Hepatocyte (in vitro differentiated cells): ENCODE measurements around the gene ST6GALNAC5. TPM values are rescaled to one million over a fixed set of nuclear protein-coding genes. Genes with fewer than 3 reads are reported as not detected.

Source experiments
- DNase-seq: peaks from one replicate; pipeline ENCODE4 v3.0.0-alpha.2; 2016; ENCODE audit warnings: low spot score
- H2AFZ ChIP-seq: fragments of 200-600 bp; sonication (generic); 2 replicates; pipeline ENCODE4 v1.6.0; 2016; ENCODE audit warnings: antibody characterized with exemption, mild to moderate bottlenecking
- H3K27ac ChIP-seq: fragments of 200-600 bp; sonication (generic); 2 replicates; pipeline ENCODE4 v1.5.1; 2016; ENCODE audit warnings: mild to moderate bottlenecking
- H3K27me3 ChIP-seq: fragments of 200-600 bp; sonication (generic); 2 replicates; pipeline ENCODE4 v1.6.1; 2016
- H3K36me3 ChIP-seq: fragments of 200-600 bp; sonication (generic); replicated peaks from 2 replicates; pipeline ENCODE4 v1.5.1; 2016; ENCODE audit warnings: low read depth; ENCODE audit not compliant: insufficient read depth
- H3K4me1 ChIP-seq: fragments of 200-600 bp; sonication (generic); 2 replicates; pipeline ENCODE4 v1.5.1; 2016; ENCODE audit warnings: mild to moderate bottlenecking, moderate library complexity; ENCODE audit not compliant: insufficient read depth
- H3K4me2 ChIP-seq: fragments of 200-600 bp; sonication (generic); 2 replicates; pipeline ENCODE4 v1.6.0; 2016
- H3K4me3 ChIP-seq: fragments of 200-600 bp; sonication (generic); 2 replicates; pipeline ENCODE4 v1.5.1; 2016; ENCODE audit warnings: mild to moderate bottlenecking
- H3K79me2 ChIP-seq: fragments of 200-600 bp; sonication (generic); 2 replicates; pipeline ENCODE4 v1.6.0; 2017; ENCODE audit warnings: mild to moderate bottlenecking
- H3K9me2 ChIP-seq: fragments of 200-600 bp; sonication (generic); replicated peaks from 2 replicates; pipeline ENCODE4 v1.6.0; 2017; ENCODE audit warnings: mild to moderate bottlenecking; ENCODE audit not compliant: insufficient read depth
- H3K9me3 ChIP-seq: fragments of 200-600 bp; sonication (generic); 2 replicates; pipeline ENCODE4 v1.5.1; 2016; ENCODE audit warnings: low read depth, mild to moderate bottlenecking
- H4K20me1 ChIP-seq: fragments of 200-600 bp; sonication (generic); 2 replicates; pipeline ENCODE4 v1.6.0; 2016; ENCODE audit warnings: mild to moderate bottlenecking; ENCODE audit not compliant: insufficient read depth, poor library complexity, severe bottlenecking
- CTCF ChIP-seq: fragments of 200-600 bp; sonication (generic); IDR thresholded peaks from 2 replicates; pipeline ENCODE4 v1.5.1; 2016; ENCODE audit warnings: antibody characterized with exemption, mild to moderate bottlenecking; ENCODE audit not compliant: poor library complexity
- EZH2 ChIP-seq: fragments of 200-600 bp; sonication (generic); IDR thresholded peaks from 2 replicates; pipeline ENCODE4 v1.6.1; 2016; ENCODE audit warnings: antibody characterized with exemption, mild to moderate bottlenecking, borderline replicate concordance
- EZH2phosphoT487 ChIP-seq: fragments of 200-600 bp; sonication (generic); IDR thresholded peaks from one replicate; pipeline ENCODE4 v1.6.1; 2018; ENCODE audit warnings: antibody characterized with exemption, mild to moderate bottlenecking, low read depth, moderate library complexity; ENCODE audit not compliant: unreplicated experiment, severe bottlenecking
- WGBS: methylation state at CpG from one replicate; pipeline ENCODE4 v1.1.6; 2016; ENCODE audit warnings: low lambda C conversion rate; ENCODE audit errors: missing lambda C conversion rate; 5-methylcytosine and 5-hydroxymethylcytosine counted together
- polyA plus RNA-seq: library from polyadenylated mRNA; unstranded; fragments of >200 nt; fragmentation: Nextera tagmentation; extraction: Ambion mirVana; gene quantifications from 2 replicates; pipeline ENCODE4 v1.2.1, GENCODE V29; 2016
- total RNA-seq: library from RNA; depleted of rRNA; stranded (reverse); fragments of >200 nt; gene quantifications from 2 replicates; pipeline ENCODE4 v1.2.3, GENCODE V29; 2014

Gene ST6GALNAC5
- total and polyA plus RNA-seq, 2 experiments from 2014 or later: 3.6 to 3.7 TPM

DNA sequence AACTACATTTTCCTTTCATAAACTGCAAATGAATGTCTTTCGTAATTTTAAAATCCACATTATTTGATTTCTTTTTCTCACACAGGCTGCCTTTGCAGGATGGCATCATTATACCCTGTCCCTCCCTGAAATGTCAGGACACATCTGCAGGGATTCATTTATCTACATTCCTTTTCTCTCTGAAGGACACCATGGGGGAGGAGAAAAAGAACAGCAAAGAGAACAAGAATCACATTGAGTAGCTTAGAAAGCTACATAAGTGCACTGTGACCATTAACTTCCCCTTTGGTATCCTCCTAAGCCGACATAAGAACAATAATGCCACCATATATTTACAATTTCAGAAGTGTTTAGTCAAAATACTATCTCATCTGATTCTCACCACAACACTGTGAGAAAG is 222.5 kb downstream of the ST6GALNAC5 start:
- TF ChIP-seq EZH2: no peak
- TF ChIP-seq EZH2phosphoT487: no peak
- no peak for TF ChIP-seq CTCF
- Histone ChIP-seq H3K79me2 (no peaks in the 10 kb centered on the region), H3K9me2 (no peaks in the 10 kb centered on the region), H3K27ac (no peak overlapping the region), H3K4me3 (no peak overlapping the region), H3K27me3 (no peaks in the 10 kb centered on the region), H4K20me1 (no peaks in the 10 kb centered on the region), H2AFZ (no peak overlapping the region), H3K4me2 (no peak overlapping the region), H3K4me1 (no peaks in the 10 kb centered on the region), H3K9me3 (no peaks in the 10 kb centered on the region), H3K36me3 (no peaks in the 10 kb centered on the region)
- WGBS: 39% methylated on average over 2 of the region's 2 CpGs
- no peak for DNase-seq

DNA sequence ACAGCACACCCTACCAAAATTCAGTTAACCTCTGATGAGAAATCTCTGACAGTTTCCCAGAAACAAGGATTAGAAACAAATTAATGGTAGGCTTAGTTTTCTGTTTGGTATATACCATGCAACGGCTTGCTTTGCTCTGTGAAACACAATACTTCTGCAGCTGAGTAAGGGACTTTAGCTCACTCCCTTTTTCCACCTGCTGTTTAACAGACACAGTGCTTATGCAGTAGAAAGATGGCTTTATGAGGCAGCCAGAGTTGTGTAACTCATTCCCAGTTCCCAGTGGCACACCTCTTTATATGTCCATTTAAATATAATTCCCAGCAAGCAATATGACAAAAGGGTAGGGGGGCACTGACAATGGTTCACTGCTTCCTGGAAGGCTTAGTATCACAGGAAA is 228.0 kb downstream of the ST6GALNAC5 start:
- H3K79me2 ChIP-seq: no peaks in the 10 kb centered on the region
- H3K4me2 ChIP-seq: no peak overlapping the region
- H3K4me1 ChIP-seq: no peaks in the 10 kb centered on the region
- H3K27me3 ChIP-seq: no peaks in the 10 kb centered on the region
- no peak overlapping the region for H3K27ac ChIP-seq
- no peaks in the 10 kb centered on the region for H3K9me3 ChIP-seq
- TF ChIP-seq CTCF: no peak
- no peak for TF ChIP-seq EZH2
- TF ChIP-seq EZH2phosphoT487: no peak
- WGBS: 63% methylated on average over 1 of the region's 1 CpG
- no peaks in the 10 kb centered on the region for H3K36me3 ChIP-seq
- no peak overlapping the region for H2AFZ ChIP-seq
- H3K9me2 ChIP-seq: no peaks in the 10 kb centered on the region
- no peaks in the 10 kb centered on the region for H4K20me1 ChIP-seq
- H3K4me3 ChIP-seq: no peak overlapping the region
- DNase-seq: no peak

DNA sequence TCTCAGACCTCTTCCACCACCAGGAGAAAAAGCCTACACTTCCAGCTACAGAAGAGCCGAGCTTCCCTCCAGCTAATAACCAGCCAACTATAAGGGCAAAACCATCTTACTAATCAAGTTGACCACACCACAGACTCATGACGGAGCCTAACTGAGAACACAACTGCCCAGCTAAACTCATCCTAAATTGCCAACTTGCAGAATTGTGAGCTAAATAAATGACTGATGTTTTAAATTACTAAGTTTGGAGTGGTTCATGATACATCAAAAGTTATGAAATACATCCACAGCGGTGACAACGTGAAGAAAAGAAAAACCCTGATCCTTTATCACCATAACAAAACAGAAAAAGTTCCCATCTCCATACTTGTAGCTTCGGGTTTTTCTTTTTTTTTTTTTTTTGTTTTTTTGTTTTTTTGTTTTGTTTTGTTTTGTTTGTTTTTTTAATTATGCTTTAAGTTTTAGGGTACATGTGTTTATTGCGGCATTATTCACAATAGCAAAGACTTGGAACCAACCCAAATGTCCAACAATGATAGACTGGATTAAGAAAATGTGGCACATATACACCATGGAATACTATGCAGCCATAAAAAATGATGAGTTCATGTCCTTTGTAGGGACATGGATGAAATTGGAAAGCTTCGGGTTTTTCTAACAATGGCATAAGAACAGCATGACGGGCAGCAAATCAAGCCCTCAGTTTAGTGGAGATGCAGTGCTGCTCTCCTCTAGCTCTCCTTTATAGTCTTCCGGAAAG is 229.4 kb downstream of the ST6GALNAC5 start:
- Histone ChIP-seq H4K20me1 (no peaks in the 10 kb centered on the region), H3K9me3 (no peaks in the 10 kb centered on the region), H3K4me1 (no peaks in the 10 kb centered on the region), H3K27ac (no peak overlapping the region), H2AFZ (no peak overlapping the region), H3K79me2 (no peaks in the 10 kb centered on the region), H3K4me3 (no peak overlapping the region), H3K9me2 (no peaks in the 10 kb centered on the region), H3K4me2 (no peak overlapping the region), H3K27me3 (no peaks in the 10 kb centered on the region), H3K36me3 (no peaks in the 10 kb centered on the region)
- whole genome bisulfite sequencing: 93% methylated on average over 9 of the region's 9 CpGs
- TF ChIP-seq CTCF (no peak), EZH2 (no peak), EZH2phosphoT487 (no peak)
- no peak for DNase-seq
